Stimulated activated CD4-positive, alpha-beta T cell treated with anti-CD3 and anti-CD28 coated beads, TNF-alpha, amount 100 ng/mL, for 48 hours (primary cell): ENCODE data around the gene UBAP2L.
A peak's percentile ranks its signal among the peaks of the same experiment; 100 is the strongest.
"Not testable (repeated sequence)": the region's sequence is repeated elsewhere in the genome, so short reads cannot be mapped to it uniquely, and the experiment has no call there.

Source experiments
- DNase-seq, 3 donors: peaks; one replicate each; pipeline ENCODE4 v3.0.0-alpha.2; 2020; ENCODE audit warnings: low read depth in 3 of 3

The UBAP2L gene

DNA sequence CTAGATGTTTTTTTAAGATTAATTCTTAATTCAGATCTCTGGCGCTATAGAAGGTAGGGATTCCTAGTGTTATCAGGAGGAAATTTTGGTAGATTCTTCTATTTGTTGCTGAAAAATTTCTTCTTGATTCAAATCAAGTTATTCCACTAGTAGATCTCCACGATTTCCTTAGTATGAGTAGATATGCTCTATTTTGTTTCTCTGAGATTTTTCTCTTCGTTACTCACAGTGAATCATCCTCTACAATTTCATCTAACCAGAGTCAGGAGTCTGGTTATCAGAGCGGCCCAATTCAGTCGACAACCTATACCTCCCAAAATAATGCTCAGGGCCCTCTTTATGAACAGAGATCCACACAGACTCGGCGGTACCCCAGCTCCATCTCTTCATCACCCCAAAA, 32.9 kb downstream of the UBAP2L start:
- DNase-seq: no peak

DNA sequence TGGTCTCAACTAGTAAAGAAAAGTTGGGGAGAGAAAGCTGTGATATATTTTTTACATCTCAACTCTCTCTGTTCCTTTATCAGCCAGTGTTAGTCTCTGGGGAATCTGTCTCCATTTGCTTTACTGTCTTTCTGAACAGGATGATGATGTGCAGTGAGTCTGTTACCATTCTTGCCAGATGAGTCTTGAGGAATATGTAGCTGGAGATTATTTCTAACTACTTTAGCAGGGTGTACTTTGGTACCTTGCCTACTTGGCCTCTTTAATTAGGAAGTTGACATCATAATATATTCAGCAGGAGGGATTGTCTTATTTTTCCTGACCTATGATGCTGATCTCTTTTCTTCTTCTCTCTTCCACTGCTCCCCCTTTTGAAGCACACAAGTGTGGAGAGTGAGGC, 35.9 kb downstream of the UBAP2L start:
- no peak for DNase-seq

DNA sequence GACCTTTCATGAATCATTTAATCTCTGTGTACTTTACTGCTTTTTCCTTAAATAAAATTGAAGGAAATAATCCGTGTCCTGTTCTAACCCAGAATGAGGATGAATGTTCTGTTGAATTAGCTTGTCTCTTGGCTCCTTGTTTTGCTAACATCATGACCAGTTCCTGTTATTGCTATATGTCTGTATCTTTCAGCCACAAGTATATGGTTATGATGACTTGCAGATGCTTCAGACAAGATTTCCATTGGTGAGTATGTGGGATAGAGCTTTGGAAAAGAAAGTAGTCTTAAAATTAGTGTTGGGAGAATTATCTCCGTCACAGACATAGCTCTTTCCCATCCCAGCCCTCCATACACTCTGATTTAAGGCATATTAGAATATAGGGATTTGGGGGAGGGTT, 38.0 kb downstream of the UBAP2L start:
- DNase-seq: no peak

DNA sequence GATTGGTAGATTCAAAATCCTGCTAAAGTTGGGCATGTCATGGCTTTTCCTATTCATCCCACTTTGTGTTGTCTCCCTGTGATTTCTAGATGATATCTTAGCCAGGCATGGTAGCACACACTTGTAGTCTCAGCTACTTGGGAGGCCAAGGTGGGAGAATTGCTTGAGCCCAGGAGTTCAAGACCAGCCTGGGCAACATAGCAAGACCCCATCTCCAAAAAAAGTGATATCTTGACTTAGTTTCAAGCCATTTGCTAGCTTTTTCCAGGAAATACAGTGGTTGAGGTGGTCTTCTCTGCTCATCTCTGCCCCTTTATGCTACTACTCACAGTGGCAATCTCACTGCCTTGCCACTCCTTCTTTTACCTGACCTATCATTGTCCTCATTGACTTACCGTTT, 39.4 kb downstream of the UBAP2L start:
- DNase-seq: no peak

DNA sequence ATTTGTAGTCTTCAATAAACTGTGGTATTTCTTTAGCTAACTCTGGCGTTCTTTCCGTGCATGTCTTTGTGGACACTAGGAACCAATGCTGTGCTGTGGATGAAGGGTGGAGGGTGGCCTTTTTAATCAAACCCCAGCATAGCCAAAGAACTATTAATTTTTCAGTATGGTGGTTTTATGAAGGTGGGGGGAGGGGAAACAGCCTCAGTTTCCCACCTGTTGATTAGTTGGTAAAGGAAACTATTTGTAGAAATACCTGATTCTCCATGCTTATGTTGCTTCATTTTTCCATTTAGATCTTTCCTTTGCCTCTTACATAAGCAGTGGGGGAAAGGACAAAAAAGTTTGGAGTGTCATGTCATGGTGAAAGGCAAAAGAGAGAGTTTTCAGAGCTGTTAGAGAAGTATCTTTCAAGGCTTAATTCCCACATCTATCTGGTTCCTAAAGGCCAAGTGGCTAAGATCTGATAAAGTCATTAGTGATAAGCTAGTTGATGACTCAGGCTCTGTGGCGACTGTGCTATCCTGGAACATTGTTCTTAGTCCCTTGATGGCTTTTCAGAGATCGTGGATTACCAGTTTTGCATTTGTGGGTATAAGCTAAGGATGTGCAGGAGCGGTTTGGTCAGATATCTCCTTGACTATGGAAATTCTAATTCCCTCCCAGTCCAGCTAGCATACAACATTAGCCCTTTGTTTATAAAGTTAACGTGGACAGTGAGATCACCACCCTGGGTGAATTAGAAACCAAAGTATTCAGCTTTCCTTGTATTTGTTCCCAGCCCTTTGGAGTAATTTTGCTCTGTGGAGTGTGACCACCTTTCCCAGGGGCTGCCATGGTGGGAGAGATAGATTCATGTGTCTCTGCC, 42.9 kb downstream of the UBAP2L start:
- no peak for DNase-seq

DNA sequence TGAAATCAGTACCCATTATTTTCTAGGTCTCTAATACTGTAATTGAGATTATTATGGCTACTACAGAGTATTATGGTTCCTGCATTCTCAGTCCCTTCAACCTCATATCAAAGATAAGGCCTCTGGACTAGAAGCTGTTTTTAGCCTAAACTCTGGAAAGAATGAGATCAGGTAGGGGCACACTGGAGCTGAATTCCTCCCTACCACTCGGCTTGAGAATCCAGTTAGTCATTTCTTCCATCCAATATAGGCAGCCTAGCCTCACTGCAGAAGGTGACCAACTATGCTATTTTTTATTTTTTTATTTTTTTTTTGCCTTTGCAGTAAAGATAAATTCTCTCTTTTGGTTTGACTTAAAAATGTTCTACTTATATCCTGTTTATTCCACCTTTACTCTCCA, 43.7 kb downstream of the UBAP2L start:
- DNase-seq: no peak

DNA sequence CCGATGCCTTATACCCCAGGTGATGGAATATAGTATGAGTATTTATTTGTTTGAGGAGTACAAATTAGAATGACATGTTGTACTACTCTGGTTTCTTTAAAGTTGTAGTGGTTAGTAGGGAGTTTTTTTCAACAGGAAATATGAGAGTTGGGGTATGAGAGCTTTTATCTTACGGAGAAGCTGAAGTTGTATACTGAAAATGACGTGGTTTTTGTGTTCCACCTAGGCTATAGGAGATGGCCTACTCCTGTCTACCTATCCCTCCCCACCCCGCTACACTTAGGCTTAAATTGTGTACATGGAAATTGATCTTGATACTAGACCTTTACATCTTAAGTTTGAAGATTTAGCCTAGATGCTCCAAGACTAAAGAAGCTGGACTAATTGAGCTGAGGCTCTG, 44.8 kb downstream of the UBAP2L start:
- no peak for DNase-seq

DNA sequence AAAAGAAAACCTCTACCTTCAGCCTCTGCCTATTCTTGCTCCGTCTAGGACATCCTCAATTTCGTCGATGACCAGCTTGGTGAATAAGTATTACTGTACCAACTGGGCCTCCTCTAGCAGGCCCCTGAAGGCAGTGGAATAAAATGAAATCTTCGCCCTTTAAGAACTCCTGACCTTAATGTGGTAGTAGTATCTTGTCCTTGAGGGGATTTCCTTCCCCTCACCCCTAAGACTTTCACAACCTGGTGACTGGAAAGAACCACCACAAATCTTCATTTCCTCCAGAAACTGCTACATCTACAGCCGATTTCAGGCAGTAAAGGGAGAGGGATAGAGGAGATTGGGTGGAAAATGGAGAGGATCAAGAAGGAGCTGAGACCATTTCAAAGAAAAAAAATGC, 50.1 kb downstream of the UBAP2L start:
- DNase-seq: no peak

DNA sequence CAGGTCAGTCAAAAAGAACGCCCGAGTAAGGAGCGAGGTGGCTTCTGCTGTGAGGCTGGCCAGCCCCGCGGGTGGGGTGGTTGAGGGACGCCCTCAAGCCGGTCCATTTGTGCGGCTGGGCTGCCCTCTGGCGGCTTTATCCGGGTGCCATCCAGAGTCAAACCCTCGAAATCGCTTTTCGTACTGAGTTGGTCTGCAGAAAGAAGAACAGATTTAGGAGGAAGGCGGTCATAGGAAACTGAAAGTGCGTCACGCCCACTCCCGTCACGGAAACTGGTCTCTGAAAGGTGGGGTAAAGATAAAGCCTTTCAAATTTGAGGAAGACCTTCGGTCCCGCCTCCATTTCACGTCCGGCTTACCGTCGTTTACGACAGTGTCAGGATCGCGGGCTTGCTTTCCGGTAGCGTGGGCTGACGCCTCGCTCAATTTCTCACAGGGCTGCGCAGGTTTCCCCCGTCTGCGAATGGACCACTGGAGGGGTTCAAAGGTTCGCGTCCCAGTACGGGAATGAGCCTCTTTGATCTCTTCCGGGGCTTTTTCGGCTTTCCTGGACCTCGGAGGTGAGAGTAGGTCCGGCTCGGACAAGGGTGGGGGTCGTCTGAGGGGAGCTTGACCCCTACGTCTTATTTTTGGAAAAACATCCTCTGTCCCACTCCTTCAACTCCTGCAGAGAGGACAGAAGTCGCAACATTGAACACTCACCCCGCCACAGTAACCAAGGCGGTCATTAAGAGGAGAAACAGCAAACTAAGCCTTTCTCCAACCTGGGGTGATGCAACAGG, 51.7 kb downstream of the UBAP2L start, which contains the start of gene HAX1:
HAX1 (plus strand) TSS at position 413 of the 782 bp plus-strand sequence; CDS start at position 508, 95 bp downstream.
- peak; percentile 92 to 97 (median 93) for DNase-seq

DNA sequence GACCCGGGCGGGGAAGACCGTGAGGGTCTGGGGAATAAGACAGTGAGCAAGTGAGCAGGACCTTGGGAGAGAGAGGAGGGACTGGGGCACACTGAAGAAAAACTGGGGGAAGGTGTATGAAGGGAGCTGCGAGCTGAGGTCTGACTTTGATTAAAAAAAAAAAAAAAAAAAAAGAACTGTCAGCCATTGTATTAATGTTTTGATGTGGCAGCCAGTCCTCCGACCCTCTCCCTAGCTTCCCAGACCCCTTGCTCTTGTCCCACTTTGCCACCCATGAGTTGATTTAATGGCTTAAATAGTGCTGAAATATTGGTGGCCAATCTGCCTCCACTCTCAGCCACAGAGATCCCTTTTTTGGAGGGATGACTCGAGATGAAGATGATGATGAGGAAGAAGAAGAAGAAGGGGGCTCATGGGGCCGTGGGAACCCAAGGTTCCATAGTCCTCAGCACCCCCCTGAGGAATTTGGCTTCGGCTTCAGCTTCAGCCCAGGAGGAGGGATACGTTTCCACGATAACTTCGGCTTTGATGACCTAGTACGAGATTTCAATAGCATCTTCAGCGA, 52.3 kb downstream of the UBAP2L start:
- DNase-seq: no peak

DNA sequence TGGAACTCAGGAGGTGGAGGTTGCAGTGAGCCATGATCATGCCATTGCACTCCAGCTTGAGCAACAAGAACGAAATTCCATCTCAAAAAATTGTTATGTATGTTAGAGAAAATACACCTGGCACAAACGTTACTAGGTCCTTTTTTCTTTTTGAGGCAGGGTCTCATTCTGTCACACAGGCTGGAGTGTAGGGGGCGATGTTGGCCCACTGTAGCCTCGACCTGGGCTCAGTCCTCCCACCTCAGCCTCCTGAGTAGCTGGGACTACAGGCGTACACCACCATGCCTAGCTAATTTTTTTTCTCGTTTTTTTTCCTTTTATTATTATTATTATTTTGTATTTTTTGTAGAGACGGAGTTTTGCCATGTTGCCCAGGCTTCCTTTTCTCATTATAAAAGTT, 56.0 kb downstream of the UBAP2L start:
- peak in 1 of 3 donors; percentile 27 for DNase-seq

DNA sequence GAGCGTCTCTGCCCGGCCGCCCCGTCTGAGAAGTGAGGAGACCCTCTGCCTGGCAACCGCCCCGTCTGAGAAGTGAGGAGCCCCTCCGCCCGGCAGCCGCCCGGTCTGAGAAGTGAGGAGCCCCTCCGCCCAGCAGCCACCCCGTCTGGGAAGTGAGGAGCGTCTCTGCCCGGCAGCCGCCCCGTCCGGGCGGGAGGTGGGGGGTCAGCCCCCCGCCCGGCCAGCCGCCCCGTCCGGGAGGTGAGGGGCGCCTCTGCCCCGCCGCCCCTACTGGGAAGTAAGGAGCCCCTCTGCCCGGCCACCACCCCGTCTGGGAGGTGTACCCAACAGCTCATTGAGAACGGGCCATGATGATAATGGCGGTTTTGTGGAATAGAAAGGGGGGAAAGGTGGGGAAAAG, 66.8 kb downstream of the UBAP2L start:
- not testable (repeated sequence) for DNase-seq

DNA sequence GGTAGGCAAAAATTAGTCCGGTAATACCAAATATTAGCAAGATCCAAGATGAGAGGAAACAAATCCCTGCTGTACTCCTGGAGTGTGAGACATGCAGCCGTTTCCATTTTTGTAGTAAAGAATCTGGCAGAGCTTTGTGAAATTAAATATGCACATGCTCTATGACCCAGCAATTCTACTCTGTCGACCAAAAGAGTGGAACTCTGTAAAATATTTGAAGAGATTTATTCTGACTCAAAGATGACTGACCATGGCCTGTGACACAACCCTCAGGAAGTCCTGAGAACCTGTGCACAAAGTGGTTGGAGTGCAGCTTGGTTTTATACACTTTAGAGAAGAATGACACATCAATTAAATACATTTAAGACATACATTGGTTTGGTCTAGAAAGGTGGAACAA, 67.9 kb downstream of the UBAP2L start:
- DNase-seq: no peak

DNA sequence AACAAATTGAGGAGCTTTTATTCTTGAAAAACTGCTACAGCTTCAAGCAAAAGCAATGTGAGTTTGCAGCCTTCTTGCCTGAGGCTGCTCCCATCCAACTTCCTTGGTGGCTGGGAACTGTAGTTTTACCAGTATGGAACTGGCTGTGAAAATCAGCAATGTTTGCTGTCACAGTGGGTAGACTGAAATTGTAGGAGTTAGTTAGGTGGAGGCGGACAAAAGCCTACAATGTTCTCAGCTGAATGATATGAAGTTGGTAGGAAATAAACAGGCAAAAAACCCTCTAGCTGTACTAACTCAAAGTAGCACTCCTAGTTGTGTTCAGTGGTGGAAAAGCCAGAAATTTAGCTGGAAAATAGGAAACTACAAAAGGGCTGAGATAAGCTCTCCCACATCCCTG, 70.2 kb downstream of the UBAP2L start:
- no peak for DNase-seq

DNA sequence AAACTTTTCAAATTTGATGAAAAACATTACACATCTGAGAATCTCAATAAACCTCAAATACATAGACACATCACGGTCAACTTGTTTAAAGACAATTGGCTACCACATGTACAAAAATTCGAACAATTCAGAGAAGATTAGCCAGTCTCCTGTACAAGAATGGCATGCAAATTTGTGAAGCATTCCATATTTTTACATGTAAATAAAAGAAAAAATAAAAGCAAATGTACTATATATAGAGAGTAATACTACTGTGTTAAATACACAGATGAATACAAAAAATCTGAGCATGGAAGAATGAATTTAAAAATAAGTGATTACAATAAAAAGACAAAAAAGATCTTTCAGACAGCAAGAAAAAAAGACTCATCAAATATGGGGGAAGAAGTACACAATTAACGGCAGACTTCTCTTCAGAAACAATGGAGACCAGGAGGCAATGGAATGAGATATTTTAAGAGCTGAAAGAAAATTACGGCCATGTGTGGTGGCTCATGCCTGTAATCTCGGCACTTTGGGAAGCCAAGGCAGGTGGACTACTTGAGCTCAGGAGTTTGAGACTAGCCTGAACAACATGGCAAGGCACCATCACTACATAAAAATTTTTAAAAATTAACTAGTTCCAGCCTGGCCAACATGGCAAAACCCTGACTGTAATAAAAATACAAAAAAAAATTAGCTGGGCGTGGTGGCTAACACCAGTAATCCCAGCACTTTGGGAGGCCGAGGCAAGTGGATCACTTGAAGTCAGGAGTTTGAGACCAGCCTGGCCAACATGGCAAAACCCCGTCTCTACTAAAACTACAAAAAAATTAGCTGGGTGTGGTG, 74.9 kb downstream of the UBAP2L start:
- no peak for DNase-seq

DNA sequence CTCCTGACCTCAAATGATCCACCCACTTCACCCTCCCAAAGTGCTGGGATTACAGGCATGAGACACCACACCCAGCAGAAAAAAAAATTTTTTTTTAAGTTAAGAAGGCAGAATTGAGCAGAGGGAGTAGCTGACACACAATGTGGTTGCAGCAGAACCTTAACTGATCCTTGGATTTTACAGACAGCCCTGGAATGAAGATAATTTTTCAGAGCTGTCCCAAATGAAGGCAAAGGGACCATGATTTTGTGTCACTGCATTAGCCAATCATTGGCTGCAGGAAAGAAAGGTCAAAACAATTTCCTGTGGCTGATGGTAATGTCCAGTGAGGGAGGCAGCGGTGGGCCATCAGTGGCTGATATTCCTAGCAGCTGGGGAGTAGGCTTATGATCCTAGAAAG, 80.8 kb downstream of the UBAP2L start:
- DNase-seq: no peak

DNA sequence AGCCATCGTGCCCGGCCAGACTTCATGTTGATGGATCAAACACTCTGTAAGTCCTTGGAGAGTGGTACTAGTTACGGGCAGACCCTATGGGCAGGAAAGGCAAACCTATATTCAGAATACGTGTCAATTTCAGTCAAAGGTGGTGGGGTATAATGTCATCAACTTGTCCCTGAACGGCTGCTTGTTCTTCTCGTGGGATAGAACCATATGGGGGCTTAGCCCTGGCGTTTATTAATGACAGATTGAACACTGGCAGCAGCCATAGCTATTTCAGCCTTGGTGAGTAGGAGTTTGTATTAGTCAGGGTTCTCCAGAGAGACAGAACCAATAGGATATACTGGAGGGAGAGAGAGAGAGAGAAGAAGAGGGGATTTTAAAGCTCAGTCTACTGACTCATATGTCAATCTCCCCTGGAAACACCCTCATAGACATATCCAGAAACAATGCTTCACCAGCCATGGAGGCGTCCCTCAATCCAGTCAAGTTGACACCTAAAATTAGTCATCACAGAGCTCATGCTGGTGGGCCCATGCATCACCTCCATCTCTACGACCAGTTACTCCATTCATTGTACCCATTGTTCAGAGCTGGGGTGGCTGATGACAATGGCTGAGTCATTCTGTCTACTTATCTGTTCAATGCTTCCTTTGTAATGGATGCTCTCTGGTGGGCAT, 84.0 kb downstream of the UBAP2L start:
- DNase-seq: peak in 2 of 3 donors; percentile 40 to 73

DNA sequence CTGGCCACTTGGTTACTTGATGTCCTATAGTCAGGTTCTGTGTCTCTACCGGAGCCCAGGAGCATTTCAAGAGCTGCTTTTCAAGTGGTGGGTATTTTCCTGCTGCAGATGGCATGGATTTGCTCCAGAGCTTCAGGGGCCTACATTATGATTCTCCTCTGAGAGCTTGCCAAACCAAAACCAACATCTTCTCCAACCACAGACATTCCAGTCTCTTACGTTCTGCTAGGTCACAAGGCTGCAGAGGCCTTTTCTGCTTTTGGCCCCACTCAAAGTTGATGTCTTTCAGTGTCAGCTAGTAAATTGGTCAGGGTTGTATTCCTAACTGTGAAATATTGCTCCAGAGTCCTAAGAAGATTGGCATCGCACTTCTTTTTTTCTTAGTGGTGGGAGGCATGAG, 85.4 kb downstream of the UBAP2L start:
- DNase-seq: no peak

DNA sequence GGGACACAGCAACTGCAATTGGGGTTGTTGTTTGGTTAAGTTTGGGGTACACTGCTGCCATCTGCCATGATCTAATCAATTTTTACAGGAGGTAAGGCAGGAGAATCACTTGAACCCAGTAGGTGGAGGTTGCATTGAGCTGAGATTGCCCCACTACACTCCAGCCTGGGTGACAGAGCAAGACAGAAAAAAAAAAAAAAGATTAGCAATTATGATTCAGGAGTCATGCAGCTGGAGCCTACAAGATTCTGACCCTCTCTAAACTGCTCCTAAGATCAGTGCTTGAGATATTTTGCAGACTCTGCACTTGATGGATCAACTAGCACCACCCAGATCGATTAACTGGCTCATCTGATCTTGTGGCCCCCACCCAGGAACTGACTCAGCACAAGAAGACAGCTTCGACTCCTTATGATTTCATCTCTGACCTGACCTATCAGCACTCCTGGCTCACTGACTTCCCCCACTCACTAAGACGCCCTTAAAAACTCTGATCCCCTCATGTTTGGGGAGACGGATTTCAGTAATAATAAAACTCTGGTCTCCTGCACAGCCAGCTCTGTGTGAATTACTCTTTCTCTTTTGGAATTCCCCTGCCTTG, 87.0 kb downstream of the UBAP2L start:
- DNase-seq: not testable (repeated sequence)

DNA sequence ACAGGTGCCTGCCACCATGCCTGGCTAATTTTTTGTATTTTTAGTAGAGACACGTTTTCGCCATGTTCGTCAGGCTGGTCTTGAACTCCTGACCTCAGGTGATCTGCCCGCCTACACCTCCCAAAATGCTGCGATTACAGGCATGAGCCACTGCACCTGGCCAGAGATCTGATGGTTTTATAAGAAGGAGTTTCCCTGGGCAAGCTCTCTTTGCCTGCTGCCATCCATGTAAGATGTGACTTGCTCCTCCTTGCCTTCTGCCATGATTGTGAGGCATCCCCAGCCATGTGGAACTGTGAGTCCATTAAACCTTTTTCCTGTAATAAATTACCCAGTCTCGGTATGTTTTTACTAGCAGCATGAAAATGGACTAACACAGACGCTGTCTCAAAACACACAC, 88.4 kb downstream of the UBAP2L start:
- not testable (repeated sequence) for DNase-seq
